Smooth muscle cell (in vitro differentiated cells): Measurements from ENCODE around the gene HADH. TPM values are rescaled to one million over a fixed set of nuclear protein-coding genes. Genes with fewer than 3 reads are reported as not detected.
"Not testable (repeated sequence)": the region's sequence is repeated elsewhere in the genome, so short reads cannot be mapped to it uniquely, and the experiment has no call there.

Experiments used
- DNase-seq: peaks from one replicate; lab custom pipeline; 2025; ENCODE audit not compliant: unreplicated experiment; lab: John Stamatoyannopoulos, UW
- H2AFZ ChIP-seq: fragments of 200-600 bp; sonication (generic); 2 replicates; pipeline ENCODE4 v1.6.0; 2016; ENCODE audit warnings: antibody characterized with exemption, low read depth, mild to moderate bottlenecking
- H3F3A ChIP-seq: fragments of 200-600 bp; sonication (generic); 2 replicates; pipeline ENCODE4 v1.6.0; 2017; ENCODE audit warnings: antibody characterized with exemption, low read depth
- H3K27ac ChIP-seq: fragments of 200-600 bp; sonication (generic); 2 replicates; pipeline ENCODE4 v1.5.1; 2016; ENCODE audit warnings: low read depth, mild to moderate bottlenecking
- H3K27me3 ChIP-seq: fragments of 200-600 bp; sonication (generic); 2 replicates; pipeline ENCODE4 v1.6.1; 2016; ENCODE audit warnings: low read depth, mild to moderate bottlenecking
- H3K36me3 ChIP-seq: fragments of 200-600 bp; sonication (generic); 2 replicates; pipeline ENCODE4 v1.5.1; 2016; ENCODE audit warnings: low read depth
- H3K4me1 ChIP-seq: fragments of 200-600 bp; sonication (generic); 2 replicates; pipeline ENCODE4 v1.5.1; 2016; ENCODE audit warnings: low read depth
- H3K4me2 ChIP-seq: fragments of 200-600 bp; sonication (generic); 2 replicates; pipeline ENCODE4 v1.6.0; 2016; ENCODE audit warnings: mild to moderate bottlenecking
- H3K4me3 ChIP-seq: fragments of 200-600 bp; sonication (generic); 2 replicates; pipeline ENCODE4 v1.5.1; 2016; ENCODE audit warnings: mild to moderate bottlenecking
- H3K79me2 ChIP-seq: fragments of 200-600 bp; sonication (generic); 2 replicates; pipeline ENCODE4 v1.6.0; 2016; ENCODE audit warnings: low read depth, mild to moderate bottlenecking
- H3K9ac ChIP-seq: fragments of 200-600 bp; sonication (generic); 2 replicates; pipeline ENCODE4 v1.6.0; 2016; ENCODE audit warnings: low read depth
- H3K9me3 ChIP-seq: fragments of 200-600 bp; sonication (generic); replicated peaks from 2 replicates; pipeline ENCODE4 v1.5.1; 2016; ENCODE audit warnings: low read depth
- H4K20me1 ChIP-seq: fragments of 200-600 bp; sonication (generic); 2 replicates; pipeline ENCODE4 v1.6.0; 2016; ENCODE audit warnings: low read depth
- WGBS: methylation state at CpG from one replicate; pipeline ENCODE4 v1.1.7; 2016; ENCODE audit warnings: low lambda C conversion rate; 5-methylcytosine and 5-hydroxymethylcytosine counted together
- polyA plus RNA-seq: library from polyadenylated mRNA; unstranded; fragments of >200 nt; fragmentation: Nextera tagmentation; extraction: Ambion mirVana; gene quantifications from 2 replicates; pipeline ENCODE4 v1.2.1, GENCODE V29; 2016
- total RNA-seq: library from RNA; depleted of rRNA; stranded (reverse); fragments of >200 nt; gene quantifications from 2 replicates; pipeline ENCODE4 v1.2.3, GENCODE V29; 2014
- TF ChIP-seq, protein P1 (sequence below): fragments of 200-600 bp; sonication (generic); IDR thresholded peaks from 2 replicates; pipeline ENCODE4 v1.5.1; 2017; ENCODE audit warnings: borderline replicate concordance, mild to moderate bottlenecking, antibody characterized with exemption; ENCODE audit not compliant: insufficient read depth, poor library complexity, severe bottlenecking

Gene HADH
- total and polyA plus RNA-seq, 2 experiments from 2014 or later: 18.2 to 44.2 TPM

DNA sequence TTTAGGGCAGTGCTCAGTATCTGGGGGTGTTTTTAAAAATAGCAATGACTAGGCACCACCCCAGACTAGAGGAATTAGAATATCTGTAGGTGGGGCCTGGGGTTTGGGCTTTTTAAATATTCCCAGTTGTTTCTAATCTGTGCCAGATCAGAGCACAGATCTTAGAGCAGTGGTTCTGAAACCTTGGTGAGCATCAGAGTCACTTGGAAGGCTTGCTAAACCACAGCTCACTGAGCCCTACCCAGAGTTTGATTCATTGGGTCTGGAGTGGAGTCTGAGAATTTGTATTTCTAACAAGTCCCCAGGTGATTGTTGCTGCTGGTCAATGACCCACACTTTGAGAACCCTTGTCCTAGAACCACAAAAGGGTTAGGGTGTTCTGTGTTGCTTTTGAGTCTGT lies 16.7 kb downstream of the HADH start:
- no peaks in the 10 kb centered on the region for H3K9me3 ChIP-seq
- H4K20me1 ChIP-seq: no peaks in the 10 kb centered on the region
- no peak overlapping the region for H3K27ac ChIP-seq
- no peaks in the 10 kb centered on the region for H3K27me3 ChIP-seq
- peaks cover 5% of the 10 kb centered on the region for H3K4me1 ChIP-seq
- H3K79me2 ChIP-seq: no peaks in the 10 kb centered on the region
- no peaks in the 10 kb centered on the region for H3F3A ChIP-seq
- no peak for DNase-seq
- H3K4me3 ChIP-seq: no peak overlapping the region
- no peak overlapping the region for H3K9ac ChIP-seq
- H3K4me2 ChIP-seq: no peak overlapping the region
- TF ChIP-seq, protein P1, sequence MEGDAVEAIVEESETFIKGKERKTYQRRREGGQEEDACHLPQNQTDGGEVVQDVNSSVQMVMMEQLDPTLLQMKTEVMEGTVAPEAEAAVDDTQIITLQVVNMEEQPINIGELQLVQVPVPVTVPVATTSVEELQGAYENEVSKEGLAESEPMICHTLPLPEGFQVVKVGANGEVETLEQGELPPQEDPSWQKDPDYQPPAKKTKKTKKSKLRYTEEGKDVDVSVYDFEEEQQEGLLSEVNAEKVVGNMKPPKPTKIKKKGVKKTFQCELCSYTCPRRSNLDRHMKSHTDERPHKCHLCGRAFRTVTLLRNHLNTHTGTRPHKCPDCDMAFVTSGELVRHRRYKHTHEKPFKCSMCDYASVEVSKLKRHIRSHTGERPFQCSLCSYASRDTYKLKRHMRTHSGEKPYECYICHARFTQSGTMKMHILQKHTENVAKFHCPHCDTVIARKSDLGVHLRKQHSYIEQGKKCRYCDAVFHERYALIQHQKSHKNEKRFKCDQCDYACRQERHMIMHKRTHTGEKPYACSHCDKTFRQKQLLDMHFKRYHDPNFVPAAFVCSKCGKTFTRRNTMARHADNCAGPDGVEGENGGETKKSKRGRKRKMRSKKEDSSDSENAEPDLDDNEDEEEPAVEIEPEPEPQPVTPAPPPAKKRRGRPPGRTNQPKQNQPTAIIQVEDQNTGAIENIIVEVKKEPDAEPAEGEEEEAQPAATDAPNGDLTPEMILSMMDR: no peak
- H2AFZ ChIP-seq: no peak overlapping the region
- no peaks in the 10 kb centered on the region for H3K36me3 ChIP-seq

DNA sequence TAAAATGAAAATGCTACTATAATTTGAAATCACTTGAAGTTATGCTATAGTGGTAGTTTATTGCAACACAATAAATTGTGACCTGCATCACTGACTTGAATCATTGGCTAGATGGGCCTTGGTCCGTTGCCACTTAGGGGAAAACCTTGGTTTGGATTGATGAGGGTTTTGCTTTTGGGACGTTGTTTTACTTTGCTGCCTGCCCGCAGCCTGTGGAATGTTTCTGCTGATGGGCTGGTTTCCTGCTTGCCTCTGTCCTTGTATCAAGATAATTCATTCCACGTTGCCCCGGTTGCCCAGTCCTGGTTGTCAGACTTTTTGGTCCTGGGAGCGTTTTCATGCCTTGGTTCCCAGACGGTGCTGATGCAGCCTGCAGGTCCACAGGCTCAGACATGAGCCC lies 18.3 kb downstream of the HADH start:
- Histone ChIP-seq H3K4me2 (no peak overlapping the region), H3K36me3 (no peaks in the 10 kb centered on the region), H3K4me3 (no peak overlapping the region), H3K27me3 (no peaks in the 10 kb centered on the region), H3K9ac (no peak overlapping the region), H4K20me1 (no peaks in the 10 kb centered on the region), H3K4me1 (peaks cover 5% of the 10 kb centered on the region), H3K27ac (no peak overlapping the region), H3K9me3 (no peaks in the 10 kb centered on the region), H2AFZ (no peak overlapping the region), H3K79me2 (no peaks in the 10 kb centered on the region), H3F3A (no peaks in the 10 kb centered on the region)
- TF ChIP-seq, protein P1: no peak
- DNase-seq: no peak
- WGBS: 96% methylated on average over 7 of the region's 7 CpGs

DNA sequence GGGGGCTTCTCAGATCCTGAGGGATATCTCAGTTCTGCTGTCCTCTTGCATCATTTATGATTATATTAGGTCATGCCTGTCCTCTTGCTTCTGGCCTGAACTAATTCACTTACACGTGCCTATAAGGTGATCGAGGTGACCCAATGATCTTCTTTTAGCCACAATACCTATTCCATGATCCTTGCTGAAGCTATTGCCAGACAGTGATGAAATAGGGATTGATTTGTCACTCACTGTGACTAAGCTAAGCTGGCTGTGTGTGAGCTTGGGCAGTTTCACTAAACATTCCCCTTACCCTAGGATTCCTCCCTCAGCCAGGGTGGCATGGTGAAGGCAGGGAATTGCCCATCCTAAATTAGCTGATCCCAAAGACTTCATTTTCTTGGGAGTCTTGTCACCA lies 19.0 kb downstream of the HADH start:
- H3K9ac ChIP-seq: no peak overlapping the region
- no peaks in the 10 kb centered on the region for H4K20me1 ChIP-seq
- H3K36me3 ChIP-seq: no peaks in the 10 kb centered on the region
- 67% methylated on average over 2 of the region's 2 CpGs for WGBS
- H3K27ac ChIP-seq: peak overlapping the region; percentile 11
- no peaks in the 10 kb centered on the region for H3K79me2 ChIP-seq
- TF ChIP-seq, protein P1: no peak
- DNase-seq: no peak
- H2AFZ ChIP-seq: no peak overlapping the region
- H3K4me1 ChIP-seq: peaks cover 5% of the 10 kb centered on the region
- no peak overlapping the region for H3K4me2 ChIP-seq
- no peaks in the 10 kb centered on the region for H3K9me3 ChIP-seq
- H3K4me3 ChIP-seq: no peak overlapping the region
- no peaks in the 10 kb centered on the region for H3F3A ChIP-seq
- no peaks in the 10 kb centered on the region for H3K27me3 ChIP-seq

DNA sequence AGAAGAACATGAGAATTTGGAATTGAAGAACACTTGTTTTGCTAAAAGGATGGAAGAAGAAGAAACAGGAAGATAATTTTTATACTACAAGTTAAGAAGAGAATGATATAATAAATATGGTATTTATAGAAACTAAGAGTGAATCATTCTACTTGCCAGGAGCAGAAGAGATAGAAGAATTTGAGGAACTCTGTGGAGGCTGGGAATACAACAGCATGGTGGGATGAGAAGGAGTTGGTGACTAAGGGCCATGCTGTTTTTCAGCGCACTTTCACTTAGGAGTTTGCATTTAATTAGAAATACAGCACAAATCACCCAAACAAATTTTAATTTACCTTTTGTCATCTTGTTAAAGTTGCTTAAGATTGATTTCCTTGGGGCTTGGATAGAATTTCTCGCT lies 20.5 kb downstream of the HADH start:
- no peak for DNase-seq
- H3K27ac ChIP-seq: peak overlapping the region; percentile 77
- H3K4me1 ChIP-seq: peaks cover 5% of the 10 kb centered on the region
- H2AFZ ChIP-seq: no peak overlapping the region
- no peaks in the 10 kb centered on the region for H3K36me3 ChIP-seq
- no peak overlapping the region for H3K4me3 ChIP-seq
- H3K27me3 ChIP-seq: no peaks in the 10 kb centered on the region
- H3K9me3 ChIP-seq: no peaks in the 10 kb centered on the region
- H3K9ac ChIP-seq: peak overlapping the region; percentile 27
- WGBS: 59% methylated on average over 2 of the region's 2 CpGs
- no peaks in the 10 kb centered on the region for H3K79me2 ChIP-seq
- peak overlapping the region; percentile 61 for H3K4me2 ChIP-seq
- H4K20me1 ChIP-seq: no peaks in the 10 kb centered on the region
- TF ChIP-seq, protein P1: no peak
- no peaks in the 10 kb centered on the region for H3F3A ChIP-seq

DNA sequence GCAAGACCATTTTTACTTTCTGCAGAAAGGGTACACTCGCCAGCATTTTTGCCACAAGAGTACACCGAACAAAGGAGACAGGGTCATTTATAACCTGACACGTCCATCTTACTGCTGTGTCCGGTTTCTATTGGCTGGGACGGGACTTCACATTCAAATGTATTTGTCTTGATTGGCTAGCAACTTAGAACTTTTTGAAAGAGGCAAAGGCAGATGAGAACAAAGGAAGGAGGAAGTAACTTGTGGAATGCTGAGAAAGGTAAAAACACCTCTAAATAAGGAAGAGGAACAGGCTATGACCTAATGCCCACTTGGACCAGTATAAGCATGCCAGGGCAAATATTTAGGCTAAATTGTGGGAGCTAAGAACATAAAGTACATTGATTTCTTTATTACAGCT lies 22.7 kb downstream of the HADH start:
- not testable (repeated sequence) for H3K79me2 ChIP-seq, H3K4me2 ChIP-seq
- 97% methylated on average over 5 of the region's 5 CpGs for WGBS

More for the DNA sequence above, 22.7 kb downstream of the HADH start:
- not testable (repeated sequence) for H3K4me1 ChIP-seq, DNase-seq, H3K9ac ChIP-seq, H3K27ac ChIP-seq, H3K9me3 ChIP-seq, H3K4me3 ChIP-seq, H4K20me1 ChIP-seq, H3K36me3 ChIP-seq, H3K27me3 ChIP-seq, H2AFZ ChIP-seq, H3F3A ChIP-seq
